ENCODE measurements around the gene KCNQ1OT1.

KCNQ1OT1 gene

DNA sequence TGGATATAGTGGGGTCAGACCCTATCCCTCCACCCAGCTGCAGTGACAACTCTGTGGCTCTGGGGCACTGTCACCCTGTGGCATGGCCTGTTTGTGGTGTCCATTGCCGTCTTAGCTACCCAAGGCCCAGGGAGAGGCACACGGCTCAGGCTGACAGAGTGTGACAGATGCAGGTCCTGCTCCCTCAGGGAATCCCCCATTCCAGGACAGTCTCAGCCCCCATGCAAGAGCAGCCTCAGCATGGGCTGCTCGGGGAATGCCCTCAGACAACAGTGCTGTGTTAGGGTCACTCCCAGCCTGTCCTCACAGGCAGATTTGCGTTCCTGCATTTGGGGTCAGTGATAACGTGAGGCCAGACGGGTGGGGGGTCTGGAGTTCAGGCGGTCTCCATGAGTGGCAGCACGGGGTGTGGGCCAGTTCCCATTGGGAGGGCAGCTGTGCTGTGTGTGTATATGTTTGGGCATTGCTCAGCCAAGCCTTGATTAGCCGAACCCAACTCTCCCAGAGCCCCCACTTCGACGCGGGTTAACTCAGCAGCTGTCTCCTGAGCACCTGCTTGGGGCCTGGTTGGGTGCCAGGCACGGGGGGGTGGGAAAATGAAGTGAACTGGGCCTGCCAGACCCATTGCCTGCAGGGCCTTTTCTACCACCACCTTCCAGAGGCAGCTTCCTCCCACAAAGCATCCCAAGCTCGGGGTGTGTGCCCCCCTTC is 5.3 kb upstream of the KCNQ1OT1 start:
- TF ChIP-seq EZH2 (IDR thresholded peaks at IDR 0.05; ENCODE audit: borderline replicate concordance, low read length) (no peak), CTCF (IDR thresholded peaks at IDR 0.05; ENCODE audit: low read length) (no peak)
- Histone ChIP-seq H3K9me3 (ENCODE audit: low read length) (no peaks in the 10 kb centered on the region), H3K36me3 (ENCODE audit: insufficient read depth, low read length) (no peaks in the 10 kb centered on the region; the same call in 1 of the 2 replicates), H3K4me2 (ENCODE audit: low read length) (no peak overlapping the region), H2AFZ (ENCODE audit: low read length) (no peak overlapping the region), H4K20me1 (ENCODE audit: insufficient read depth, low read length) (no peaks in the 10 kb centered on the region), H3F3A (ENCODE audit: insufficient read depth, low read length) (no peaks in the 10 kb centered on the region), H3K9ac (ENCODE audit: low read length) (no peak overlapping the region), H3K27me3 (ENCODE audit: insufficient read depth, low read length) (no peaks in the 10 kb centered on the region), H3K4me1 (ENCODE audit: insufficient read depth, low read length, severe bottlenecking) (peaks cover 36% of the 10 kb centered on the region), H3K79me2 (ENCODE audit: insufficient read depth, low read length) (no peaks in the 10 kb centered on the region), H3K4me3 (ENCODE audit: low read depth, low read length, poor library complexity, severe bottlenecking) (no peak overlapping the region), H3K9me2 (ENCODE audit: low read depth, low read length) (no peaks in the 10 kb centered on the region), H3K27ac (ENCODE audit: low read depth, low read length, poor library complexity, severe bottlenecking) (no peak overlapping the region)

GRCh38 chr11:2704356-2704755 is 4.6 kb upstream of the KCNQ1OT1 start:
- Histone ChIP-seq H3K9me2 (ENCODE audit: low read depth, low read length) (no peaks in the 10 kb centered on the region), H3K9me3 (ENCODE audit: low read length) (no peaks in the 10 kb centered on the region), H3K27ac (ENCODE audit: low read depth, low read length, poor library complexity, severe bottlenecking) (no peak overlapping the region), H4K20me1 (ENCODE audit: insufficient read depth, low read length) (no peaks in the 10 kb centered on the region), H2AFZ (ENCODE audit: low read length) (no peak overlapping the region), H3K4me2 (ENCODE audit: low read length) (no peak overlapping the region), H3K4me1 (ENCODE audit: insufficient read depth, low read length, severe bottlenecking) (peaks cover 36% of the 10 kb centered on the region), H3F3A (ENCODE audit: insufficient read depth, low read length) (no peaks in the 10 kb centered on the region), H3K4me3 (ENCODE audit: low read depth, low read length, poor library complexity, severe bottlenecking) (no peak overlapping the region), H3K9ac (ENCODE audit: low read length) (no peak overlapping the region), H3K79me2 (ENCODE audit: insufficient read depth, low read length) (no peaks in the 10 kb centered on the region), H3K27me3 (ENCODE audit: insufficient read depth, low read length) (no peaks in the 10 kb centered on the region), H3K36me3 (ENCODE audit: insufficient read depth, low read length) (no peaks in the 10 kb centered on the region; the same call in 1 of the 2 replicates)
- no peak for TF ChIP-seq EZH2 (IDR thresholded peaks at IDR 0.05; ENCODE audit: borderline replicate concordance, low read length)
- no peak for TF ChIP-seq CTCF (IDR thresholded peaks at IDR 0.05; ENCODE audit: low read length)

DNA sequence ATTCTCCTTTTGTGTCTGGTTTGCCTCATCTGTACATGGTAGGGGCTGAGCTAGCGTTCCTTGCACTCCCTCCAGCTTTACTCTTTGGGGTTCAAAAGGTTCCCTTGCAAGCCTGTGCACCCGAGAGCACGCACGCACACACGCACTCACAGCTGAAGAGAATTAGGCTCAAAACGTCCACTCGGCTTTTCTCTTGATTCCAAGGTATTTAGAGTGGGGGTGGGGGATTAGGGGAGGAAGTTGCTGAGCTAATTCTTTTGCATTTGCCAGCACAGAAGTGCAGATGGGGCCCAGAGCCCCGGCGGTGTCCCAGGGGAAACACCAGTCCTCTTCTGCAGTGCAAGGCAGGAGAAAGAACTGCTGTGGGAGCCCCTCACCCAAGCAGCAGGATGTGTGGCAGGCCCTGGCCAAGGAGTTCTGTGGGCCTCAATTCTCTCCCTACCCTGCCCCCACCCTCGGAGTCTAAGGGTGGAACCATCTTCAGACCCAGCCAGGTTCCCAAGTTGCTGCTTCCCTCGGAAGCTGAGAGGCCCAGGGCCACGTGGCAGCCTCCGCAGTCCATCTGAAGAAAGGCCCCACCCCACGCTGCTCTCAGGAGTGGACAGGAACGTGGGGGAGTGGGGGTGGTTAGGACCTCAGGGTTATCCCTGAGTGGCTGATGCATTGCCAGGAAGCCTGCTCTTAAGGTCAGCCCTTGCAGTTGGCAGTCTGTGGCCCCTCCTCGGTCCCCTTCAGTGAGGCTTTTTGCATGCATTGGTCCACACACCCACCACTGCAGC is 3.8 kb upstream of the KCNQ1OT1 start:
- H3K79me2 ChIP-seq (ENCODE audit: insufficient read depth, low read length): peaks cover 7% of the 10 kb centered on the region
- peak overlapping the region; percentile 29; the same call in 1 of the 2 replicates for H3K4me2 ChIP-seq (ENCODE audit: low read length)
- no peaks in the 10 kb centered on the region for H3K9me3 ChIP-seq (ENCODE audit: low read length)
- TF ChIP-seq EZH2 (IDR thresholded peaks at IDR 0.05; ENCODE audit: borderline replicate concordance, low read length): no peak
- H3K9ac ChIP-seq (ENCODE audit: low read length): no peak overlapping the region; the same call in 1 of the 2 replicates
- H2AFZ ChIP-seq (ENCODE audit: low read length): no peak overlapping the region
- H3K27ac ChIP-seq (ENCODE audit: low read depth, low read length, poor library complexity, severe bottlenecking): peak overlapping the region; percentile 42
- H3K27me3 ChIP-seq (ENCODE audit: insufficient read depth, low read length): no peaks in the 10 kb centered on the region
- no peak overlapping the region for H3K4me3 ChIP-seq (ENCODE audit: low read depth, low read length, poor library complexity, severe bottlenecking)
- H3K4me1 ChIP-seq (ENCODE audit: insufficient read depth, low read length, severe bottlenecking): peaks cover 38% of the 10 kb centered on the region
- no peaks in the 10 kb centered on the region for H3F3A ChIP-seq (ENCODE audit: insufficient read depth, low read length)
- H3K9me2 ChIP-seq (ENCODE audit: low read depth, low read length): no peaks in the 10 kb centered on the region
- H3K36me3 ChIP-seq (ENCODE audit: insufficient read depth, low read length): no peaks in the 10 kb centered on the region; the same call in 1 of the 2 replicates
- no peaks in the 10 kb centered on the region for H4K20me1 ChIP-seq (ENCODE audit: insufficient read depth, low read length)

Measured in OCI-LY1 (cell line).